ENCODE measurements around the gene CERK.

DNA sequence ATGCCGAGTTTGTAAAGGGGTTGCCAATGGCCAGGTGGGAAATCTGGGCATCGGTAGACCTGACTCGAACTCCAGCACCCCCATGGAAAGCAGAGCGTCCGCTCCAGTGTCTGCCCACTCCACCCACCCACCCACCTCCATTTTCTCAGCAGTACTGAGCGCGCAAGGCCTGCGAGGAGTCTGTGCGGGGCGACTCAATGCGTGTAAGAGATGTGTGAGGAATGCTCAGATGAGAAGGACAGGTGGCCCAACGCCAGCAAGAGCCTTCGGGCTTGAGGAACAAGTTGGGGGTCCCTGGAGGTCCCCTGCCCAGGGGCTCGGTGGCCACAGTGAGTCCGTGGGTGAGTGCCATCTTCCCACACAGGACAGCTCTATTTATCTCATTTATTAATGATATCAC is 50.6 kb downstream of the CERK start:
- TF ChIP-seq, protein P1, sequence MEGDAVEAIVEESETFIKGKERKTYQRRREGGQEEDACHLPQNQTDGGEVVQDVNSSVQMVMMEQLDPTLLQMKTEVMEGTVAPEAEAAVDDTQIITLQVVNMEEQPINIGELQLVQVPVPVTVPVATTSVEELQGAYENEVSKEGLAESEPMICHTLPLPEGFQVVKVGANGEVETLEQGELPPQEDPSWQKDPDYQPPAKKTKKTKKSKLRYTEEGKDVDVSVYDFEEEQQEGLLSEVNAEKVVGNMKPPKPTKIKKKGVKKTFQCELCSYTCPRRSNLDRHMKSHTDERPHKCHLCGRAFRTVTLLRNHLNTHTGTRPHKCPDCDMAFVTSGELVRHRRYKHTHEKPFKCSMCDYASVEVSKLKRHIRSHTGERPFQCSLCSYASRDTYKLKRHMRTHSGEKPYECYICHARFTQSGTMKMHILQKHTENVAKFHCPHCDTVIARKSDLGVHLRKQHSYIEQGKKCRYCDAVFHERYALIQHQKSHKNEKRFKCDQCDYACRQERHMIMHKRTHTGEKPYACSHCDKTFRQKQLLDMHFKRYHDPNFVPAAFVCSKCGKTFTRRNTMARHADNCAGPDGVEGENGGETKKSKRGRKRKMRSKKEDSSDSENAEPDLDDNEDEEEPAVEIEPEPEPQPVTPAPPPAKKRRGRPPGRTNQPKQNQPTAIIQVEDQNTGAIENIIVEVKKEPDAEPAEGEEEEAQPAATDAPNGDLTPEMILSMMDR (IDR thresholded peaks at IDR 0.05) = no peak
- TF ChIP-seq POLR2A (IDR thresholded peaks at IDR 0.05) (no peak), POLR2AphosphoS5 (IDR thresholded peaks at IDR 0.05) (no peak)
